Activated CD4-positive, alpha-beta T cell treated with anti-CD3 and anti-CD28 coated beads, Interleukin-2, amount 50 U/mL, for 24 hours (primary cell): ENCODE results near the gene GALNT13.

Source experiments
- DNase-seq, 2 donors: peaks; one replicate each; pipeline ENCODE4 v3.0.0-alpha.2; 2020; ENCODE audit warnings: low read depth in 1 of 2, low spot score in 1 of 2

Gene GALNT13

DNA sequence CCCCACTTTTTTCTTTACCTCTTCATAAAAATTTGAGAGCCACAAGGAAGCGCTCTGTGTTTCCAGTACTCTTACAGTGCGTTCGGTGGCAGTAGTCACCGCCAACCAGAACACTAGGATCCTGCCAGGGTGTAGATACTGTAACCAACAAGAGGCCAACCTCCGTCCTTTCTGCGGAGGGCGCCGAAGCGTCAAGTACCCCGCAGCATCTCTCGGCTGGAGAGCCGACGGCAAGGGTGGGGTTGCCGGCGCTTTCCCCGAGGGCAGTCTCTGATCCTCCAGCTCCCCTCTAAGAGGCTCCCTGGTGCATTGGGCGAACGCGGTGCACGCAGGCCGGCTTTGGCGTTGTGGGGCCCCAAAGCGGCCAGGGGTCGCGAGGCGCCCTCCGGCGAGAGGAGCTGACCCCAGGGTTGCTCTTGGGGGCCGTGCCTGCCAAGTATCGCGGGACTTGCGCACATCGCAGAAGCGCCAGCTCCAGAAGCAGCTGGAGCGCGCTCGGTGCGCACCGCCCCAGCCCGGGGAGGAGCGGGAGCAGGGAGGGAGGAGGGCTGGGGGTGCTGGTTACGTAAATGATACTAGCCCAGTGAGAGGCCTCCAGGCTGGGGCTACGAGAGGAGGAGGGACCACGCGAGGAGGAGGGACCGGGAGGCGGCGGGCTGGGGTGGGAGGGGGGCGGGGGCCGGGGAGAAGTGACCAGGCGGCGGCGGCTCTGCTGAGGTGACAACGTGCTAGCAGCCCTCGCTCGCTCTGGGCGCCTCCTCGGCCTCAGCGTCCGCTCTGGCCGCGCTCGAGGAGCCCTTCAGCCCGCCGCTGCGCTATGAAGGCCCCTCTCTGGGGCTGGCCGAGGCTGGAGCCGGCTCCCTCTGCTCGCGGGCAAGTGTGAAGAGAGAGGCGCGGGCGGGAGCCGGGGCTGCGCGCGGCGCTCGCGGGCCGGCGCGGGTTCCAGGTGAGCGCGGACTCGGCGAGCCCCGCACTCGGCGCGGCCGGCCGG, at the start of gene GALNT13:
TSS of gene GALNT13 (plus strand) at position 692 of the 991 bp plus-strand sequence.
- no peak for DNase-seq

DNA sequence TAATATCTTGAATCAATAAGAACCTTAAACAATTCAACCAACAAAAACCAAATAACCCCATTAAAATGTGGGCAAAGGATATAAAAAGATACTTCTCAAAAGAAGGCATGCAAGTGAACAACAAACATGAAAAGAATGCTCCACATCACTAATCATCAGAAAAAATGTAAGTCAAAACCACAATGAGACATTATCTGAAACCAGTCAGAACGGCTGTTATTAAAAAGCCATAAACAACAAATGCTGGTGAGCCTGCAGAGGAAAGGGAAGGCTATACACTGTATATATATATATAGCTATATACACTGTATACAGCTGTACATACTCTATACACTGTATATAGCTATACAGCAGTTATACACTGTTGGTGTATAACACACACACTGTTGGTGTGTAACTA, 47.8 kb upstream of the GALNT13 start:
- DNase-seq: no peak

DNA sequence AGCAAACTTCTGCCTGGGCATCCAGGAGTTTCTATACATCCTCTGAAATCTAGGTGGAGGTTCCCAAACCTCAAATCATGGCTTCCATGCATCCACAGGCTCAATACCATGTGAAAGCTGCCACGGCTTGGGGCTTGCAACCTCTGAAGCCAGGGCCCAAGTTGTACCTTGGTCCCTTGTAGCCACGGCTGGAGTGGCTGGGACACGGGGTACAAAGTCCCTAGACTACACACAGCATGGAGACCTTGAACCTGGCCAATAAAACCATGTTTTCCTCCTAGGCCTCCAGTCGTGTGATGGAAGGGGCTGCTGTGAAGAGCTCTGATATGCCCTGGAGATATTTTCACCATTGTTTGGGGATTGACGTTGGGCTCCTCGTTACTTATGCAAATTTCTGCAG, 43.4 kb upstream of the GALNT13 start:
- no peak for DNase-seq

DNA sequence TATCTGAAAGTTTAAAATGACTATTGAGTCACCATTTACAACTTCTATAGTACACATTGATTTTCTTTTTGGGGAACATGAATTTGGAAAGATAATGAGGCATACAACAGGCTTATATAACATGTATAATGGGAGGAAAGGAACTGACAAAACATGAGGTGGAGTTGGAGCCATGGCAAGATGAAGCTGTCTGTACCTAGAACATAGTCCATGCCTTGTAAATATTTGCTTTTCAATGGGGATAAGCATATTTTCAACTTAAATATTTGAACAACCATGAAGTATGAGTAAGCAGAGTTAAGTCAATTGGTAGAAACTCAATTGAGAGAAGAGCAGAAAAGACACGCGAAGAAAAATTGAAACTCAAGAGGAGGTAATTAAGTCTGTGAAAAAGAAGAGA, 37.1 kb upstream of the GALNT13 start:
- no peak for DNase-seq

DNA sequence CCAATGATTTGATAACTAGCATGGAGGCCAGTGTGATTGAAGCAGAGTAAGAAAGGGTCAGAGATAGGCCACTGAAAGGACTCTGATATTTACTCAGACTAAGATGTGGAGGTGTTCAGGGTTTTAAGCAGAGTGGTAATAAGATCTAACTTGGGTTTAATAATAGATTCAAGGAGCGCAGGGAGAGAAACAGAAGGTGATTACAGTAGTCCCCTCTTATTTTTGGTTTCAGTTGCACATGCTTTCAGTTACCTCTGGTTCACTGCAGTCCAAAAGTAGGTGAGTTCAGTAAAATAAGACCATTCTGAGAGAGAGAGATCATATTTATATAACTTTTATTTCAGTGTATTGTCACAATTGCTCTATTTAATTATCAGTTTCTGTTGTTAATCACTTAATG, 13.5 kb upstream of the GALNT13 start:
- DNase-seq: no peak

DNA sequence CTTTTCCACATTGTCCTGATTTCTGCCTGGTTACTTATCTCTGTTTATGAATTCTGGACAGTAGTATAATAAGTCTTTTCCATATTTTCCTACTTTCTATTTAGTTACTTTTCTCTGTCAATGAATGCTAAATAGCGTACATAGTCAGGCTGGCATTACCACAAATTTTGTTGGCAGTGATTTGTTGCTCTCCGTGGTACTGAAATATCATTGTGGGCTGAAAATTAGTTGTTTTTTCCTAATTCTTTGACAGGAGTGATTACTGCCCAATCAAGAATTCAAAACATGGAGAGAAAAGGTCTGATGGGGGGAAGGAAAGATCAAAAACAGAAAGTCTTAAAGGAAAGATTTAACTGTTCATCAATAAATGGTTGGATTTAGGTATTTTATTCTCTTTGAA, 7.7 kb upstream of the GALNT13 start:
- DNase-seq: no peak

DNA sequence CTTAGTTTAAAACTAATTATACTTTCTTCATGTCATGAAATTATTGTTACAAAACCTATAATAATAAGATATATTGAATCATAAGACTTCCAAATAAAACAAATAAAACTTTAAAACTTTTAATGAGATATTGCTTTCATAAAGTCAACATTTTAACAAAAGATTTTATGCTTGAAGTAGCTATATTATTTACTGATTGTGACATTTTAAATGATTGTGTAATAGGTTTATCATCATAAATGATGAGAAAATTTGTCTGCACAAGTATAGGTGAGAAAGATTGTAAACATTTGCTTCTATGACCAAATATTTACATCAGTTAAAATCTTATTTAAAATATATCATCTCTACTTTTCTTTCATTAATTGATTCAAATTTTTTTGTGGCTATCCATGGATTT, 5.1 kb upstream of the GALNT13 start:
- no peak for DNase-seq

DNA sequence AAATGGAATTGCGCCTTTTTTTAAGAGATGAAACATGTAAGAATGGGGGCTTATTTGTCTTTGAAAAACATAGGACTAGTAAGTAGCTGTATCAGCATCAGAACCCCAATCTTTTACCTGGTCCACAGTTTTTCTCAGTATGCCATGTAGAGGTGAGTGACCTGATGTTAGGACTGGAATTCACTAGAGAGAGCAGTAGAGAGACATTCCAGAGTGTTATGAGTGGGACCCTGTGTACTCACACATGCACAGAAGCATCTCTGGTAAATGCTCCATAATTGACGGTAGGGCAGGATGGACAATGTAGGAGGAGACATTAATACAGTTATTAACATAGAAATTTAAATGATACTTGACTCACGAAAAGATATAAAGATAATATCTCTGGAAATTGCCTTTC, 1.4 kb upstream of the GALNT13 start:
- DNase-seq: no peak

DNA sequence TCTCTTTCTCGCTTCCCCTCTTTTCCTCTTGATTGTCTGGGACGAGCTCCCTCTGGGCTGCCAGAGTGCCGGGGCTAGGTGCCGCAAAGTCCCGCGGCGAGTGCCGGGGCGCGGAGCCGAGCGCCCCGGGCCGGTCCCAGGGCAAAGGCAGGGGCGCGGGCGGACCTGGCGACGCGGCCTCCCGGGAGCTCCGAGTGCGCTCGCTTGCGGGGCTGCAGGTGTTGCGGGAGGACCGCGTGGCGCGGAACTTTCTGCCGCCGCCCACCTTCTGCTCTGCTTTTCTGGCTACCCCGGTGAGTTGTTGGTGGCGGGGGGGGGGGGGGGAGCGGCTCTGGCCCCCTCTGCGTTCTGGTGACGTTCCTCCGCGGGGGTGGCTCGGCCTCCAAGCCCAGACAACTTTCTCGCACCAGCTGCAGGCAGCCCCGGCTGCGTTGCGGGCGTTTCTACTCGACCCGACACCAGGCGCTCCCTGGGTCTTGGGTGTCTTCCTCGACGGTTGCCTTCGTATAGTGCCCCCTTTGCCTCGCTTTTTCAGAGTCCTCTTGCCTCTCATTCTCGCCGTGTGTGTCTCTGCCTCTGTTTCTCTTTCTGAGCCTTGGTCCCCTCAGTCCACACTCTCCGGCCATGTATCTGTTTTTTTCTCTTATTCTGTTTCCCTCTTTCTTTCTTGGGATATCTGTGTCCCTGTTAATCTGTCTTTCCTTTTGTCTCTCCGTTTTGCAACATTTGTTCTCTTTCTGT, 759 bp downstream of the GALNT13 start:
- DNase-seq: no peak

DNA sequence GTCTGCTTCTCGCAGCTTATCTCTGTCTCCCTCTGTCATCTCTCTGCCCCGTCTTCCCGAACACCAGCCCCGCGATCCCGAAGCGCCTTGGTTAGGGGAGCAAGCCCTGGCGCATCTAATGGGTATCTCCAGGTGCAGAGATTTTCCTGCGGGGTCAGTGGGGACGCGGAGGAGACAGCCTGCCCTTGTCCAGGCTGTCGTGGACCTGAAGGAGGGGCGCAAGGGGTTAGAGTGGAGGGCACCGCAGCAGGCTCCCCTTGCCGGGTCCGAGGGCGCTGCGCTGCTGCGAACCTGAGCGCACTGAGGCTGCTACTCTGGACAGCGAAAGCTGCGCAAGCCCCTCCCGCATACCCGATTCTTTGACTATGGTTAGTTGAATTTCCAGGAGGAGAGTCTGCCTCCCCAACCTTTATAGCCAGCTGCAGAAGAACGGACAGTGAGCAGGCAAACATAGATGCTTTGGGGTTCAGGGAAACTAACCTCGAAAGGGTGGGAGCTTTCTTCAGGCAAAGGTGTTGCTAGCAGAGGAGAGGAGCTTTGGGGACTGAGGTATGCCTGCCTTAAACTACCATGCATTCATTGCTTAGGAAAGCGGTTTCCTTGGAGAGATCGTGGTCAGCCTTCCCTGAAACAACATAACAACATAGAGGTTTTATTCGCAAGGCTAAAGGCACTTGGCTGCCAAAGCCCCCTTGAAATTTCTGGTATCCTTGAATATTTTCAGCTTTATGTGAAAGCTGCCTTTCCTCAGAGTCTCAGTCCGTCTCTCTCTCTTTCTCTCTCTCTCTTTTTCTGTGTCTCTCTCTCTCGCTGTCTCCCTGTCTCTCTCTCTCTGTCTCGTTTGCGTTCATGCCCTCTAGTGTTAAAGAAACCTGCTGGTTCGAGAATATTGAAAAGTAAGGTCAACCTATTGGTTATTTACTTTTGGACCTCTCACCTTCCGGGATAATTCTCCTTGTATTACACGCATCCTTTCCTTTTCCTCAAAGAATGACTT, 1.6 kb downstream of the GALNT13 start:
- DNase-seq: no peak

DNA sequence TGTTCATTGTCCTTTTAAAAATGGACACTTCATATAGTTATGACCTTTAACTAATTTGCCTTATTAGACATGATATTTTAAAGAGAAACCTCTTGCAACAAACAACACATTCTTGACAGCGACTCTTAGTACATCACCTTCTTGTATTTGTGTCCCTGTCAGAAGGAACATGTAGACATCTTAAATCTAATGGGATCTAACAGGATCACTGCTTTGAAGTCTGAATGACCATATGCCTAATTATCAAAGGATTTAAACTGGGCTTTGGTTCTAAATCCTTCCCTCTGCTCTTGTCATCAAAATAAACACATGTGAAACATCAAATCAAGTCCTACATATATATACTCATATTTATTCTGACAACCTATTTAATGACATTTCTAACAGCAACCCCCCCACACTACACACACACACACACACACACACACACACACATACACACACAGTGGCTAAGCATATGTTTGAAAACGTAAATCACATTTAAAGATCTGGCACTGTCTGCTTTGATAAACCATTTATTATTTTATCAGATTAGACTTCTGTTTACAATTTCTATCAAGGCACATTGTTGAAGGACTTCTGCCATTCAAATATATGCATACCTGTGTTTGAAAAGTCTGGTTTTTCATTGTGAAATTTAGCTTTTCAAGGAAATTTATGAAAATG, 4.2 kb downstream of the GALNT13 start:
- no peak for DNase-seq

DNA sequence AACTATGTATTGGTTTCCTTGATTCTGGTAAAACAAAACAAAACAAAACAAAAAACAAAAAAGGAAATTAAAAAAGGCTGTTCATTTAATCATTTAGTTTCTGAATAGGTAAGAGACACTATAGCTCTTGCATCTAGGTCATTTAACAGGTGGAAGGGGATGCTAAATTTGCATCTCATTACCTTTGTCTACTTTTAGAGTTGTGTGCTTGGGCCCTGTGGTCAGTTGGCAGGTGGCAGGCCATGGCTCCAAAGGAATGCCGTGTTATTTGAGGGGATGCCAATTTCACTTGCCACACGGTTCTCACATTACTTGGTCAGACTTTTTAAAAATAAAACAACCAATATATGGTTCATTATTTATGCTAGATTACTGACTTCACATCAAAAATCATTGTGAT, 9.2 kb downstream of the GALNT13 start:
- DNase-seq: no peak

DNA sequence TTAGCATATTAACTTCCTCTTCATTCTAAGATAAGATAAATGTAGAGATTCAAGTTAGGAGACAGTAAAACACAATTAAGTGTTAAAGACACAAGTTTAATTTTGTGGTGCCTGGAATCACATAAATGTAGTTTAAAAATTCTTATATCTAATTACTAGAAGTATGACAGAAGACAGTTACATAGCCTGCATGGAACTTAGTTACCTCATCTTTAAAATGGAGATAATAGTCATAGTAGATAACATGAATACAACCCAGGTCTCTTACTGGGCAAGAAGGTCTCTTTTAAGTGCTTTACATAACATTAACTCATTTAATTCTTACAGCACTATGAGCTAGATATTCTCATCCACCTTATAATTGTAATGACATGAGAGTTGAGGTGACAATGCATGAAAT, 15.1 kb downstream of the GALNT13 start:
- DNase-seq: no peak

DNA sequence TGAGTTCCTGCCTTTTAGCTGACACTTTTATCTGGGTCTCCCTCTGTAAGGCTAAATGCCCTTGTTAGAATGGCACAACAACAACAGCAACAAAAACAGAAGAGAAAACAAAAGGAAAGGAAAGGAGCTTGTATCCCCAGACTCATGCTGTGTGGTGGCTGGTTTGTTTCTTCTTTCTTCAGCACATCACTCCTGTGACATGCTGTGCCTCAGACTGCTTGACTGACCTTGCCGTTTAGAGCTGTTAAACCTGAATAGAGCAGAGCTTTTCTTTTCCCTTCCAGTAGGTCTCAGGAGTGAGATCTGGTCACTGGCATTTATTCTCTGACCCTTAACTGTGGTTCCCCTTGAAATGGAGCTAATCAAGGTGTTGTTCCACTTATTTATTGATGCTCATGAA, 18.9 kb downstream of the GALNT13 start:
- DNase-seq: no peak

DNA sequence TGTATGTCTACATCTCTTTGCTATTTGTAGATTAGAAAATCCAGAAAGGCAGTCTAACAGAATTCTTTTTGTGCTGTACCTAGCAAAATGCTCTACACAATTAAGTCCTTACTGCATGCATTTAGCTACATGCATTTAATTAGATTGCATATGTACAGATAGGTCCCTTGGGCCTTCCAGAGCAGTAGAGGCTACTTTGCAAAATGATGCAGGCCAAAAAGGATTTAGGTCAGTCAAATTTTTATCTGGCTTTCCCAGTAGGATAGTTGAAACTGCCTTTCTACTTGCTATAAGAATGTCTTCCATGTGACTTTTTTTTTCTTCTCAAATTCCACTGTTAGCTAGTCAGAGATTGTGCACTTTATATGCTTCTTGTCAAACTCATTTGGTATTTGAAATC, 19.3 kb downstream of the GALNT13 start:
- no peak for DNase-seq

DNA sequence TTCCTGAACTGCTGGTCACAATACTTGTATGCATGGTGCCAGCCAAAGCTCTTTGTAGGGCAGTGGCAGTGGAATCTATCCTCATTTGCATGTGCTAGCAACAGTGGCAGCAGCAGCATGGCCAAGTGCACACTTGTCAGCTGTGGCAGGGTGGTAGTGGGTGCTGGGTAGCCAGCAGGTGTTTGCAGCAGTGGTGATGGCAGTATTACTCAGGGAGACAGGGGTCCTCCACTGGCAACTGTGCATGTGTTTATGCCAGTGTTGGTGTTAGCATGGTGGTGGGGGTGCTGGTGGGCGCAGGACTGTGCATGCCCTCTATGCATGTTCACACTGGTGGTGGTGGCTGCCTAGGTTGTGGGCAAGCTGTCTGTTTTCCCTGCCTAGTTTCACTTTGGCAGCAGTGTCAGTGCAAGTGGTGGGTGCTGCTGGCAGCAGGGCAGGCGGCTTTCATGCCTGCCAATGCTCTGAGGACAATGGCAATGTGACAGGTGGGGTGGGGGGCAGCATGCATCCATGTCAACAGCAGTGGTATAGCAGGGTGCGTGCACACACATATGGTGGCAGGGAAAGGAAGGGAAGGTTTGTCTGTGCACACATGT, 41.2 kb downstream of the GALNT13 start:
- DNase-seq: no peak

DNA sequence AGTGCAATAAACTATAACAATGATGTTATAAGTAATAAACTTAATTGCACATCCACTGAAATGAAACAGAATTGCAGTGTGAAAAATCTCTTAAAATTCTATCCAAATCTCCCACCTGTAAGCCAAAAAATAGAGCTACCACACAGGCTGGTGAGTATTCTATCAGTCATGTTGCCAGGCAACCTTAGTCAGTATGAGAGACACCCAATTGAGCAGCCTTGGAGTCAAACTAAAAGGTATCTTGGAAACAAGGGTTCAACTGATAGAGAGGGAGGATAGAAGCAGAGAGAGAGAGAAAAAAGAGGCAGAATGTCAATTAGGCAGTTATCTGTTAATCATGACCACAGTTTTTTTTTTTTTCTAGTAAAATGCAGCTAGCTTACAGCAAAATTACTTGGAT, 45.8 kb downstream of the GALNT13 start:
- no peak for DNase-seq

DNA sequence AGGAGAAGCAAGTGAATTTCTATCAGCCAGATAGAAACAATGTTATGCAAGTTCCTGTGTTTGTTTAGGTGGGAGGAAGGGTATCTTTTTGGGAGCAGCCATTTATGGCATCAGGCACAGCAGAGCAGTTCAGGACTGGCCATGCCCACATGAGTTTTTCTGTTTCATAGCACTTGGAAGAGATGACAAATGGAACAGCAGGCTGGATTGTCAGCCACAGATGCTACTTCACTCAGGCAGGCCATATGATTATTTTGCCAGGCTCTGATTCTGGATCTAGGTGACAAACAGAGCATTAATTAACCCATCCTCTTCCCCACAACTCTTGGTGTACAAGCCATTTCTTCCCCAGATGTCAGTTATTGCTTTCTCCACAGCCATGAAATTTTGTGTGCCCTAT, 63.8 kb downstream of the GALNT13 start:
- no peak for DNase-seq

DNA sequence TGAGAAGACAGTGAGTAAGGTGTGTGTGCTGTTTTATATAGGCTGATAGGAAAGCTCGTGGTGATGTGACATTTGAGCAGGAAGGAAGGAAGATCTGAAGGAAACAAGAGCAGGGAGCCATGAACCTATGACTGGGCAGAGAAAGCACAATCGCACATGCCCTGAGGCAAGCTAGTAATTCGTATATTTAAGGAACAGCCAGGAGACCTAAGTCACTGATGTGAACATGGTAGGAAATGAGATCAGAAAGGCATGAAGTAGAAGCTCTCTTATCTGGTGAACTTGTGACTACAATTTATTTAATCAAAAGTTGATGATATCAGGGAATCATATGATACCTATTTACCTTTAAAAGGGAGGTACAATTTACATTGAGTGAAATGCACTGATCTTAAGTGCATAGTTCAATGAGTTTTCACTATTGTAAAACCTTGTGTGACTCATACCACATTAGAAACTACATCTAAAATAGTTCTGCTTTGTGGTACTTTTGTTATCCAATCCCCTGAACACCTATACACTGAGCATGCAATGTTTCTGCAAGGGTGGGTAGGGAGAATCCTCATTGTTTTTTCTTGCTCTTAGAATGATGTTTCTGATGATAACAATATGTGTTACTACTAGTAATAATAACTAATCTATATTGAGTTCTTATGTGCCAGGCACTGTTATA, 67.5 kb downstream of the GALNT13 start:
- DNase-seq: no peak

DNA sequence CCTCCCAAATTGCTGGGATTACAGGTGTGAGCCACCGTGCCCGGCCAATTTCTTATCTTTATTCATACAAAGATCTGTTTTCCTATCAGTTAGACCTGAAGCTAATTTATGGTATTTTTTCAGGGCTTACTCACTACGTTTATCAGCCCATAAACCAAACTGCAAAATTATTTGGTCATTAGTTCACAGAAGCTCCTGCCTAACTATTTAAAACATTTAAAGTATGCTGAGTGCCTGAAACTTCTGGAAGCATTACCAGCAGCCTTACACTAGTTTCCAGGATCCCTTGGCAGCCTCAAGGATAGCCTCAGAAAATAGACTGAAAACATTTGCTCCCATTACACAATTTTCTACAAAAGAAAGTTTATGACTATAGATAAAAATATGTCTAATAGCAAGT, 68.8 kb downstream of the GALNT13 start:
- DNase-seq: no peak
